H9 (cell line): ENCODE data around the gene ELF5. TPM values are rescaled to one million over a fixed set of nuclear protein-coding genes. Genes with fewer than 3 reads are reported as not detected.
A peak's percentile ranks its signal among the peaks of the same experiment; 100 is the strongest.

Source experiments
- DNase-seq: peaks from one replicate; pipeline ENCODE4 v3.0.0-alpha.2; 2017
- H2AFZ ChIP-seq: one replicate; pipeline ENCODE4 v1.6.1; 2013; ENCODE audit warnings: mild to moderate bottlenecking, low read length, control low read depth, moderate library complexity
- H2AK5ac ChIP-seq: 2 replicates; pipeline ENCODE4 v1.6.1; 2013; ENCODE audit warnings: low read length, control low read depth, mixed read lengths; ENCODE audit not compliant: insufficient read length
- H2BK120ac ChIP-seq: one replicate; pipeline ENCODE4 v1.6.1; 2013; ENCODE audit warnings: low read depth, mild to moderate bottlenecking, low read length, control low read depth, inconsistent platforms; ENCODE audit not compliant: poor library complexity, severe bottlenecking
- H2BK12ac ChIP-seq: 2 replicates; pipeline ENCODE4 v1.6.1; 2013; ENCODE audit warnings: low read length, control low read depth, mixed read lengths, low read depth; ENCODE audit not compliant: insufficient read length
- H2BK15ac ChIP-seq: 2 replicates; pipeline ENCODE4 v1.6.1; 2013; ENCODE audit warnings: low read depth, low read length, control low read depth
- H2BK20ac ChIP-seq: one replicate; pipeline ENCODE4 v1.6.1; 2013; ENCODE audit warnings: low read depth, mild to moderate bottlenecking, low read length, control low read depth, inconsistent platforms; ENCODE audit not compliant: poor library complexity, severe bottlenecking
- H2BK5ac ChIP-seq: 2 replicates; pipeline ENCODE4 v1.6.1; 2013; ENCODE audit warnings: low read length, control low read depth, mixed read lengths; ENCODE audit not compliant: insufficient read length
- H3K14ac ChIP-seq: 2 replicates; pipeline ENCODE4 v1.6.1; 2013; ENCODE audit warnings: low read length, control low read depth; ENCODE audit not compliant: insufficient read depth
- H3K18ac ChIP-seq: 2 replicates; pipeline ENCODE4 v1.6.1; 2013; ENCODE audit warnings: low read depth, mild to moderate bottlenecking, mixed read lengths, low read length, control low read depth; ENCODE audit not compliant: insufficient read length
- H3K23ac ChIP-seq: 2 replicates; pipeline ENCODE4 v1.6.1; 2013; ENCODE audit warnings: low read length, control low read depth, mixed read lengths, low read depth; ENCODE audit not compliant: insufficient read length
- H3K23me2 ChIP-seq: 2 replicates; pipeline ENCODE4 v1.6.1; 2013; ENCODE audit warnings: low read depth, mild to moderate bottlenecking, mixed read lengths, low read length, control low read depth; ENCODE audit not compliant: insufficient read length, poor library complexity, severe bottlenecking
- H3K27ac ChIP-seq: 2 replicates; pipeline ENCODE4 v1.5.1; 2013; ENCODE audit warnings: low read length, control low read depth, mixed read lengths, low read depth; ENCODE audit not compliant: insufficient read length
- H3K27me3 ChIP-seq: 2 replicates; pipeline ENCODE4 v1.6.1; 2013; ENCODE audit warnings: low read length, control low read depth, inconsistent platforms; ENCODE audit not compliant: insufficient read depth
- H3K4ac ChIP-seq: 2 replicates; pipeline ENCODE4 v1.6.1; 2013; ENCODE audit warnings: low read depth, mild to moderate bottlenecking, control low read depth, inconsistent platforms, low read length, moderate library complexity
- H3K4me1 ChIP-seq: 2 replicates; pipeline ENCODE4 v1.6.1; 2013; ENCODE audit warnings: low read length, control low read depth, inconsistent platforms; ENCODE audit not compliant: insufficient read depth
- H3K4me2 ChIP-seq: 2 replicates; pipeline ENCODE4 v1.6.1; 2013; ENCODE audit warnings: low read length, control low read depth, mixed read lengths; ENCODE audit not compliant: insufficient read length, insufficient read depth
- H3K56ac ChIP-seq: 2 replicates; pipeline ENCODE4 v1.6.1; 2013; ENCODE audit warnings: low read depth, mild to moderate bottlenecking, mixed read lengths, low read length, control low read depth; ENCODE audit not compliant: insufficient read length
- H3K79me1 ChIP-seq: 2 replicates; pipeline ENCODE4 v1.6.1; 2013; ENCODE audit warnings: low read depth, mild to moderate bottlenecking, moderate library complexity, low read length, control low read depth, inconsistent platforms; ENCODE audit not compliant: insufficient read depth, poor library complexity, severe bottlenecking
- H3K79me2 ChIP-seq: 2 replicates; pipeline ENCODE4 v1.6.1; 2013; ENCODE audit warnings: low read length, control low read depth, inconsistent platforms; ENCODE audit not compliant: insufficient read depth
- H3K9ac ChIP-seq: 2 replicates; pipeline ENCODE4 v1.6.1; 2013; ENCODE audit warnings: low read length, control low read depth, mixed read lengths; ENCODE audit not compliant: insufficient read length; ENCODE audit errors: extremely low read depth
- H3K9me3 ChIP-seq: one replicate; pipeline ENCODE4 v1.6.1; 2013; ENCODE audit warnings: low read depth, low read length, inconsistent platforms; ENCODE audit not compliant: control insufficient read depth
- H3T11ph ChIP-seq: one replicate; pipeline ENCODE4 v1.6.1; 2013; ENCODE audit warnings: mild to moderate bottlenecking, low read length, control low read depth, inconsistent platforms
- H4K20me1 ChIP-seq: one replicate; pipeline ENCODE4 v1.6.1; 2013; ENCODE audit not compliant: control insufficient read depth, insufficient read length, insufficient read depth
- H4K5ac ChIP-seq: 2 replicates; pipeline ENCODE4 v1.6.1; 2013; ENCODE audit warnings: low read depth, mild to moderate bottlenecking, mixed read lengths, low read length, control low read depth; ENCODE audit not compliant: insufficient read length
- H4K8ac ChIP-seq: replicated peaks from 2 replicates; pipeline ENCODE4 v1.6.1; 2013; ENCODE audit warnings: low read length, control low read depth, mixed read lengths, low read depth; ENCODE audit not compliant: insufficient read length
- H4K91ac ChIP-seq: 2 replicates; pipeline ENCODE4 v1.6.1; 2013; ENCODE audit warnings: low read depth, mild to moderate bottlenecking, moderate library complexity, mixed read lengths, low read length, control low read depth; ENCODE audit not compliant: insufficient read length
- H3K27ac Mint-ChIP-seq, 3 experiments: 2 replicates in 2 of 3; 3 replicates in 1 of 3; pipeline ENCODE4 v1.8.0; 2020 to 2021; ENCODE audit warnings: mixed read lengths in 3 of 3, mild to moderate bottlenecking in 1 of 3, moderate library complexity in 1 of 3
- H3K27me3 Mint-ChIP-seq: 2 replicates; pipeline ENCODE4 v1.8.0; 2021; ENCODE audit warnings: low read depth, mild to moderate bottlenecking, moderate library complexity, mixed read lengths
- H3K36me3 Mint-ChIP-seq, 3 experiments: 2 replicates in 2 of 3; 3 replicates in 1 of 3; pipeline ENCODE4 v1.8.0; 2020 to 2021; ENCODE audit warnings: low read depth in 3 of 3, mixed read lengths in 3 of 3; ENCODE audit not compliant: insufficient read depth in 1 of 3
- H3K4me1 Mint-ChIP-seq, 2 experiments: 2 replicates each; pipeline ENCODE4 v1.8.0; 2020; ENCODE audit warnings: mixed read lengths in 2 of 2
- H3K4me3 Mint-ChIP-seq, 2 experiments: 2 replicates in 1 of 2; 3 replicates in 1 of 2; pipeline ENCODE4 v1.8.0; 2020 to 2021; ENCODE audit warnings: mild to moderate bottlenecking in 2 of 2, mixed read lengths in 2 of 2, moderate library complexity in 1 of 2
- H3K9me3 Mint-ChIP-seq, 2 experiments: 2 replicates in 1 of 2; 3 replicates in 1 of 2; pipeline ENCODE4 v1.8.0; 2020; ENCODE audit warnings: mild to moderate bottlenecking in 2 of 2, mixed read lengths in 2 of 2, moderate library complexity in 1 of 2
- WGBS: extraction: QIAGEN DNeasy Blood & Tissue Kit; methylation state at CpG from one replicate; pipeline ENCODE4 v1.1.7; 2013; ENCODE audit warnings: missing lambda C conversion rate, low lambda C conversion rate, mixed read lengths; ENCODE audit not compliant: insufficient read length; ENCODE audit errors: extremely low coverage; 5-methylcytosine and 5-hydroxymethylcytosine counted together
- total RNA-seq: library from RNA; stranded (reverse); gene quantifications from 2 replicates; pipeline ENCODE4 v1.2.1, GENCODE V29; 2021
- TF ChIP-seq, protein P1 (sequence below): fragments of 200-600 bp; sonication (generic); conservative IDR thresholded peaks from 3 replicates; pipeline ENCODE4 v1.8.0; 2021; ENCODE audit warnings: antibody characterized with exemption, mild to moderate bottlenecking

The ELF5 gene
- total RNA-seq, 1 experiment from 2014 or later, result not detected

DNA sequence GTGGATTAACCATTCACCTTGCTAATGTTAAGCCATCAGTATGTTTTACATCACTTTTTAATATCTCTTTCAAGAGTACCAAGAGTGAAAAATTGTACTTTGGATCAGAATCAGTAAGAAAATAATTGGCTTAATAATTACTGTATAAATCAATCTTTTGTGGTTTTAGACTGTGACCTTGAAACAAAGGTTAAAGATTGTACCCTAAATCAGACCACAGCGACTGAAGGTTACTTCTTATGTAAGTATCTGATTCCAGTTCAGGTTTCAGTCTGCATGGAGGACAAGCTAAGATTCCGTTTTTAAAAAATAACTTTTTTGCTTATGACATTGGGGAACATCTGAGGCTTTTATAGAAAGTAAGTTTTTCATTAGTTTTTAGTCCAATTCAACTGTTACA is 56.0 kb downstream of the ELF5 start:
- Histone ChIP-seq H3K4me2 (no peak overlapping the region), H3K56ac (no peak overlapping the region), H2BK15ac (no peak overlapping the region), H2BK5ac (no peak overlapping the region), H2BK12ac (no peak overlapping the region), H3K18ac (no peak overlapping the region), H2AK5ac (no peak overlapping the region), H3K23ac (no peak overlapping the region), H3K27ac (no peak overlapping the region), H4K8ac (no peak overlapping the region), H3K79me1 (no peaks in the 10 kb centered on the region), H4K91ac (no peak overlapping the region), H3K9me3 (no peaks in the 10 kb centered on the region), H3K79me2 (no peaks in the 10 kb centered on the region), H3K23me2 (no peaks in the 10 kb centered on the region), H2BK20ac (no peak overlapping the region), H3K14ac (no peak overlapping the region), H3K4ac (no peak overlapping the region), H2AFZ (no peak overlapping the region), H3K9ac (no peak overlapping the region), H4K5ac (no peak overlapping the region), H2BK120ac (no peak overlapping the region), H3K4me1 (no peaks in the 10 kb centered on the region), H4K20me1 (peaks cover 2% of the 10 kb centered on the region), H3K27me3 (no peaks in the 10 kb centered on the region), H3T11ph (no peak overlapping the region)
- H3K9me3 Mint-ChIP-seq, result no peaks in the 10 kb centered on the region
- peak overlapping the region in 1 of 3 experiments; percentile 79; a peak in 1 of 7 replicates for H3K27ac Mint-ChIP-seq
- no peak for DNase-seq
- H3K4me3 Mint-ChIP-seq, result no peak overlapping the region
- peaks cover 0 to 60% (median 4%) of the 10 kb centered on the region in 3 experiments; a peak in 3 of 7 replicates for H3K36me3 Mint-ChIP-seq
- H3K4me1 Mint-ChIP-seq, result peaks cover 8 to 10% of the 10 kb centered on the region in 2 experiments
- H3K27me3 Mint-ChIP-seq, result no peaks in the 10 kb centered on the region
- TF ChIP-seq, protein P1, sequence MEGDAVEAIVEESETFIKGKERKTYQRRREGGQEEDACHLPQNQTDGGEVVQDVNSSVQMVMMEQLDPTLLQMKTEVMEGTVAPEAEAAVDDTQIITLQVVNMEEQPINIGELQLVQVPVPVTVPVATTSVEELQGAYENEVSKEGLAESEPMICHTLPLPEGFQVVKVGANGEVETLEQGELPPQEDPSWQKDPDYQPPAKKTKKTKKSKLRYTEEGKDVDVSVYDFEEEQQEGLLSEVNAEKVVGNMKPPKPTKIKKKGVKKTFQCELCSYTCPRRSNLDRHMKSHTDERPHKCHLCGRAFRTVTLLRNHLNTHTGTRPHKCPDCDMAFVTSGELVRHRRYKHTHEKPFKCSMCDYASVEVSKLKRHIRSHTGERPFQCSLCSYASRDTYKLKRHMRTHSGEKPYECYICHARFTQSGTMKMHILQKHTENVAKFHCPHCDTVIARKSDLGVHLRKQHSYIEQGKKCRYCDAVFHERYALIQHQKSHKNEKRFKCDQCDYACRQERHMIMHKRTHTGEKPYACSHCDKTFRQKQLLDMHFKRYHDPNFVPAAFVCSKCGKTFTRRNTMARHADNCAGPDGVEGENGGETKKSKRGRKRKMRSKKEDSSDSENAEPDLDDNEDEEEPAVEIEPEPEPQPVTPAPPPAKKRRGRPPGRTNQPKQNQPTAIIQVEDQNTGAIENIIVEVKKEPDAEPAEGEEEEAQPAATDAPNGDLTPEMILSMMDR, result no peak
- no CpG with 5 or more reads among the region's 2 CpGs for WGBS
